SK-N-MC (cell line): Measurements from ENCODE around the gene KCNQ4.

ENCODE experiments used
- EZH2 ChIP-seq: fragments of 200-600 bp; sonication (generic); IDR thresholded peaks from one replicate; pipeline ENCODE4 v1.6.1; 2017; ENCODE audit warnings: antibody characterized with exemption
- POLR2AphosphoS5 ChIP-seq: IDR thresholded peaks from 2 replicates; pipeline ENCODE4 v1.6.1; 2012; ENCODE audit warnings: mild to moderate bottlenecking, low read depth, low read length, borderline replicate concordance

GRCh38 chr1:40851643-40852042 lies 68.1 kb downstream of the KCNQ4 start:
- no peak for TF ChIP-seq POLR2AphosphoS5
- no peak for TF ChIP-seq EZH2
